Nucleus accumbens (tissue), 56 donors: ENCODE measurements around the gene TMCC1.
A peak's percentile ranks its signal among the peaks of the same experiment; 100 is the strongest.
"Not testable (repeated sequence)": the region's sequence is repeated elsewhere in the genome, so short reads cannot be mapped to it uniquely, and the experiment has no call there.

ENCODE experiments used
- DNase-seq, 56 donors: peaks; one replicate each; lab custom pipeline; 2025; lab: John Stamatoyannopoulos, UW

Gene TMCC1

DNA sequence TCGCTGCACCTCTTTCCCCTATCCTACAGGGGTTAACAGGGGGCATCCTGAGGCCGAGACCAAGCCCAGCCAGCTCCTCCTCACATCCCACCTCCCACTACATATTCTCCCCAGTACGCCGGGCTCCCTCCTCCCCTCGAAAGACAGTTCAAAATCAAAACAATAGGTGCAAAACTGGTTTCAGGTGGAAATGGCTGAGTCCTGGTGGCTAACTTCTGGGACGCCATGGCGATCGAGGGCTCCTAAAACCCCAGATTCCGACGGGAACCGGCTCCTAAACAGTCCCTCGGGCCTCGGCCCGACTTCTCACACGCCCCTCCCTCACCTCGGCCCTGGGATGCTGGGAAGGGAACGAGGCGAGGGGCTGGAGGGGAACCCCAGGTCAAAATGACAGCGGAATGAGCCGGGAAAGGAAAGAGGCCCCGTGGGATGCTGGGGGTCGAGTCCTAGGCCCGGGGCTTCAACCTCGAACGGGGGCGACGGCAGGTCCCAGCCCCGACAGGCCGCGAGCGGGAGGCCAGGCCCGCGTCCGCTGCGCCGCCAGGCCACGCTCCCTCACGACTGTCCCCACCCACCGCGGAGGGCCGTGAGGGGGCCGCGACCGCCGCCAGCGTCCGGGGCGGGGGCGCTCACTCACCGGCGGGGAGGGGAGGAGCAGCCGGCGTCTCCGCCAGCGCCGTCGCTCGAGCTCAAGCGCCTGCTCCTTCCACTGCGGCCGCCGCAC lies 492 bp downstream of the TMCC1 start:
- peak in 40 of 56 donors; percentile 6 to 87 (median 56) for DNase-seq

DNA sequence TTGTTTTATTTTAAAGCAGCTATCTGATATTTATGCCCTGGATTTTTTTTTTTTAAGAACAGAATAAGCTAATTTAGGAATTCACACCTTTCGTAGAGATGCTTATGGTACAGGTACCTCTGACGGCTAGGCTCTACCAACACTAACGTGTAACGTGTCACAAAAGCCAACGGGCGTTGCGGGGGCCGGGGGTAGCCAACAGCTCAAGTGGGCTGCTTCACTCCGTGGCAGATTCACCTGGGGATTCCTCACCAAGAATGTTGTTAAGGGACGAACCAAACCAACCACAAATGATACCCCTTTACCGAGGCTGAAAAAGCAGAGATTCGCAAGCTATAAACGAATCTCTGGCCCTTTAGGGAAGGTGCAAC lies 1.0 kb downstream of the TMCC1 start:
- peak in 8 of 56 donors; percentile 3 to 49 (median 22) for DNase-seq

DNA sequence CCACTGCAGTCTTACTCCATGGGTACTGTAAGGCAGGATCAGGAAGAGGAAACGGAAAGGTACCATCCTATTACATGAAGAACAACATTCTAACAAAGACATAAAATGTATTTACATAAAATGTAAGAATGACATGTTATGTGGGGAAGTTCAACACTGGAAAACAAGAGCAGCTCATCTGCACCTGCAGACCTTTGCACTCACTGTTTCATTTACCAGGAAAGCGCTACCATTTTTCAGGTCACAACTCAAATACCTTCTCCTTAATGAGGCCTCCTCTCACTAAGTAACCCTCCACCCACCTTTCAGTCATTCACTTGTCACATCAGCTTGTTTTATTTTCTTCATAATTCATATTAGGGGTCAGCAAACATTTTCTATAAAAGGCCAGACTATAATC lies 2.6 kb downstream of the TMCC1 start:
- DNase-seq = no peak

DNA sequence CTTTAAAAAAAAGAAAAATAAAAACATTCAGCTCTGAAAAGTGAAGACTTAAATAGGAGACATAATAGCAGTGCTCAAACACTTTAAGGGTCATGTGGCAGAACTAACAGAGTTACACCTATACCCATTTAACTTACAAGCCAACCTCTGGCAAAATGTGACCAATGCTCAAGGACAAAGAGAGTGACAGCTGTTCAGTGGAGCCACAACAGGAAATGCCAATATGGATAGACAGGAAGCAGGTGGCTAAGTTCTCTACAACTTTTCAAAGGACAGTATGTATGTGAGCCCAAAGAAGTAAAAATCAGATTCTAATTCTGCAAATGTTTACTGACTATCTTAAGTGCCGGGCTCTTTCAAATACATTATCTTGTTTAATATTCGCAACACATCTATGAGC lies 3.4 kb downstream of the TMCC1 start:
- no peak for DNase-seq

DNA sequence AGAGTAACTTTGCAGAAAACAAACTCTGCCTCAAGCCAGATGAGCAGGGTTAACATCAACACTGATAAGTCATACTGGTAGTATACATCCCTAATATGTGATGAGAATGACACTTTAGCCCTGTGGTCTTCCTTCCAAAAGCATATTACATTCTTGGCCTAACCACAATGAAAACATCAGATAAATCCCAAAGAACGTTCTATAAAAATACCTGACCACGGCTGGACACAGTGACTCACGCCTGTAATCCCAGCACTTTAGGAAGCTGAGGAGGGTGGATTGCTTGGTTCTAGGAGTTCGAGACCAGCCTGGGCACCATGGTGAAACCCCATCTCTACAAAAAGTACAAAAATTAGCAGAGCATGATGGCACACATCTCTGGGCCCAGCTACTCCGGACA lies 4.7 kb downstream of the TMCC1 start:
- no peak for DNase-seq

DNA sequence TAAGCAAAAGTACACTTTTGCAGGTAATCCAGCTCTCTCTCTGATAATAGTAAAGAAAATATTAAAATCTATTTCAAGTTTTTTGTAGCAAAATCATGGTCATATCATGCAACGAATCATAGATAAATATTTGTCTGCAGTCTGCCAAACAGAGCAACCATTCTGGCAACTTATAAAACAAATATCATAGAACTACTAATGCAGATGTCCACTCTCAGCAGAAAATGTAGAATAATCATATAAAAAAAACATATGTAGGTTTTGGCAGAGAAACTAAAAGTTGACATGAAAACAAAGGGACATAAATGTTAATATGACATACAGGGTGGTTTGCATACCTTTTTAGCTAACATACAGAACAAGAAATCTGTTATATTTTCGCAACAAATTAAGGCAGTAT lies 12.2 kb downstream of the TMCC1 start:
- DNase-seq = no peak

DNA sequence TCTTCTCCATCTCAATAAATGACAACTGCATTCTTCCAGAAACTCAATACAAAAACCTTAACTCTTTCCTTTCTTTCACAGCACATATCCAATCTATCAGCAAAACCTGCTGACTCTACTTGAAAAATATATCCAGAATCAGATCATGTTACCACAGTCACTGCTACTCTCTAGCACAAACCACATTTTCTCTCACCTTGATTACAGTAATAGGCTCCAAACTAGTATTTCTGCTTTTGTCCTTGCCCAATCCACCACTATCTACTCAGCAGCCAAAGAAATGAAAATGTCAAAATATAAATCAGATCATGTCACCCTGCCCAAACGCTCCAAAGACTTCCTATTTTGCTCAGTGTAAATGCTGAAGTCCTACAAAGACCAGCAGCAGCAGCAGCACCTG lies 15.2 kb downstream of the TMCC1 start:
- DNase-seq = no peak

DNA sequence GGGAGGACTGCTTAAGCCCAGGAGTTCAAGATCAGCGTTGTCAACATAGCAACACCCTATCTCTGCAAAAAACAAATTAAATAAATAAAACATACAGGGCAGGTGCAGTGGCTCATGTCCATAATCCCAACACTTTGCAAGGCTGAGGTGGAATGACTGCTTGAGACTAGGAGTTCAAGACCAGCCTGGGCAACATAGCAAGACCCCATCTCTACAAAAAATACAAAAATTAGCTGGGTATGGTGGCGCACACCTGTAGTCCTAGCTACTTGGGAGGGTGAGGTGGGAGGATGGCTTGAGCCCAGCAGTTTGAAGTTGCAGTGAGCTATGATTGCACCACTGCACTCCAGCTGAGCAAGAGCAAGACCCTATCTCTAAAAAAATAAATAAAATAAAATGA lies 19.0 kb downstream of the TMCC1 start:
- DNase-seq = not testable (repeated sequence)

DNA sequence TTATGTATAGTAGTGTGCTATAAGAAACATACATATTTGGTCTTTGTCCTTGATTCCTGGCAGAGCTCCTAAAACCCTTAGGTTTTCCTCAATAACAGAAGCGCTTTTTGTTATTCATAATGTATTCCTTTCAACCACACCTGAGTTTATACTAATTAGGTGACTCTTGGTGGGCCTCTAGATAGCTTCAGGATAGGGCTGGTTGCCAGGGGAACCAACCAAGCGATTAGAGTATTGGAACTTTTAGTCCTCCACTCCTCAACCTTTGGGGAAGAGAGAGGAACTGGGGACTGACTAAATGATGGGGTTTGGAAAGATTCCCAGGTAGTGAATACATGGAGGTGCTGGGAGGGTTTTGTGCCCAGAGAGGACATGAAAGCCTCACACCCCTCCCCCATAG lies 24.6 kb downstream of the TMCC1 start:
- no peak for DNase-seq

DNA sequence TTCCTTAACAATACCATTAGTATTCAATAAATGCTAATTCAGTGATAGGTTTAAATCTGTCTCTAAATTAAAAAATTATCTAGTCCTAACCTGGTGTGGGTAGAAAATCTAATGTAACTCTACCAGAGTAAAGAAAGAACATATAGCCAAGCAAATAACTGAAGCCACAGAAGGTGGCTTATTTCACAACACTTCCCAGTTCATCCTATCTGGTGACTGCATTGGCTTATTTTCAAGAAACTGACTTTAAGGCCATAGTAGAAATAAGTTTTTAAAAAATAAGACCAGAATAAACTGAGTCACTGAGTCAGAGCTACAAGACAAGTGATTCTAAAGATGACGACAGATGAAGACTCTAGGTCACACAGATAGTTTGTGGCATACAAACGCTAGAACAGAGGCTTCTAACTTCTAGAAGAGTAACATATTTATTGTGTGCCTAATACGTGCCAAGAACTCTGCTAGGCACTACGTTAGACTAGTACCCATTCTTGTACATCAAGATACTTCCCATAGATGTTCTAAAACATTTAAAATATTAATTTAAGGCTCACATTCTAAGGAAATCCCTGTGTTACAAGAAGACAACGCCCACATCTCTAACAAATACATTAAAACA lies 25.9 kb downstream of the TMCC1 start:
- no peak for DNase-seq

DNA sequence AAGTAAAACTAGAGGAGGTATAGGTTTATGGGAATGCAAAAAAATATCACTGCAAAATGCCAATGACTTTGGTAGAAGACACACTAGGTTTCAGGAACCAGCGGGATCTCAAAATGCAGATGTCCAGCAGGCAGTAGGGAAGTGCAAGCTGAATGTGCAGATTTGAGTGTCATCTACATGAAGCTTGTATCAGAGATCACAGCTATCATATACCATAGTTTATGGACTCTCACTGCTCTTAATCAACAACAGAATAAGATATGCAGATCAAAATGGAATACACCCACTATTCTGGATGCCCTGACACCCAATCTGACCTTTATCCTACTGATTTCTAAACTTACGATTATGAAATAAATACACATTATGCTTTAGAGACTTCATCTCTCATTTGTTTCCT lies 27.7 kb downstream of the TMCC1 start:
- DNase-seq = no peak

DNA sequence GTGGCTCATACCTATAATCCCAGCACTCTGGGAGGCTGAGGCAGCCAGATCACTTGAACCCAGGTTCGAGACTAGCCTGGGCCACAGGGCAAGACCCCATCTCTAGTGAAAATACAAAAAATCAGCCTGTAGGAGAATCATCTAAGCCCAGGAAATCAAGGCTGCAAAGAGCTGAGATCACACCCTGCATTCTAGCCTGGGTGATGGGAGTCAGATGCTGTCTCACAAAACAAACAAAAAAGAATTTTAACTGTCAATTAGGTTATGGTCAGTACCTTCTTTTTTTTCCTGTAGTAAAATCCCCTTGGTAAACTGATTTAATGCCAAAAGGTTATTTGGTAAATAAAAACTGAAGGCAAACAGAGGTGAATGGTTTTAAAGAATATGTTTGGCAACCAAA lies 29.0 kb downstream of the TMCC1 start:
- DNase-seq = no peak

DNA sequence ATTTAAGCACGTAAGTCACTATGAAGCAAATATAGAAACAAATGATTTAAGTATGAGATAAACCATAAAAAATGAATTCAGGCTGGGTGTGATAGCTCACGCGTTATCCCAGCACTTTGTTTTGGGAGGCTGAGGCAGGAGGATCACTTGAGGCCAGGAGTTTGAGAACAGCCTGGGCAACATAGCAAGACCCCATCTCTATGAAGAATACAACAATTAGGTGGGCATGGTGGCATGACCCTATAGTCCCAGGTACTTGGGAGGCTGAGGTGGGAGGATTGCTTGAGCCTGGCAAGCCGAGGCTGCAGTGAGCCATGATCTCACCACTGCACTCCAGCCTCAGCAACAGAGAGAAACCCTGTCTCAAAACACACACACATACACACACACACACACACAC lies 34.2 kb downstream of the TMCC1 start:
- no peak for DNase-seq

DNA sequence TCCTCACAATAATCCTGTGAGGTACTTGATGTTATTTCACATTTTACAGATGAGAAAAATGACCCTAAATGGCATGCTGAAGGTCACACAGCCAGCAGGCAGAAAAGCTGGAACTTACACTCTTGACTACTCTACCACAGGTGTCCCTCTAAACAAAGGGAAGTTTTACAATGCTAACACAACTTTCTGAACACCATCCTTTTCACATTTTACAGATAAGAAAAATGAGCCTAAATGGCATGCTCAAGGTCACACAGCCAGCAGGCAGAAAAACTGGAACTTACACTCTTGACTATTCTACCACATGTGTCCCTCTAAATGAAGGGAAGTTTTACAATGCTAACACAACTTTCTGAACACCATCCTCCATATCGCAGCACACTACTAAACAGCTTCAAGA lies 35.6 kb downstream of the TMCC1 start:
- no peak for DNase-seq

DNA sequence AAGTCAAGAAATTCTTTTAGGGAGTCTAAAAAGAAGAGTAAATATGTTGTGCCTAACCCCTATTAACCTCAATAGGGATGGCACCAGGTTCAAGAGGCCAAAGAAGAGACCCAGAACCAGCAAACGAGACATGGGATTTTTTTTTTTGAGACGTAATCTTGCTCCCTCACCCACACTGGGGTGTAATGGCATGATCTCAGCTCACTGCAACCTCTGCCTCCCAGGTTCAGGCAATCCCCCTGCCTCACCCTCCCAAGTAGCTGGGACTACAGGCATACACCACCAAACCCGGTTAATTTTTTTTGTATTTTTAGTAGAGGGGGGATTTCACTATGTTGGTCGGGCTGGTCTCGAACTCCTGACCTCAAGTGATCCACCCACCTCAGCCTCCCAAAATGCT lies 36.7 kb downstream of the TMCC1 start:
- not testable (repeated sequence) for DNase-seq

DNA sequence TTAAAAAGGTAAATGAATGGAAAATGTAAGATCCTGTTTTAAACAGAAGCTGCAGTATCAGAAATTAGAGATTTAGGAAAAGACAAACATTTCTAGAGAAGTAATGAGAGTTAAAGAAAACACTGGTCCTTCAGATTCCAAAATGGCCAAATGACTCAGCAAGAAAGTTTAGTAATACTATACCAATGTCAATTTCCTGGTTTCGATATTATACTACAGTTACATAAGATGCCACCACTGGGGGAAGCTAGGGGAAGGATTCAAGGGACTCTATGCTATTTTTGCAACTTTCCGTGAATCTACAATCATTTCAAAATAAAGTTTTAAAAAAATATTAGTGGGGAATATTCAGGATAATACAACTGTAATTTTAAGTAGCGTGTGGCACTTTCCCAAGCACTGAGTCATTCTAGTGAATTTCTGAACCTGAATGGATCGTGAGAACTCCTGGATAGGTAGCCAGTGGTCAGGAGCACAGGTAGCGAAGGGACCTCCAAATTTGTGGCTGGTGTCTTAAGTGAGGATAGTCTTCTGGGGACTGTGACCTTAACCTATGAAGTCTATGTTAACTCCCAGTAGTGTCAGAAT lies 37.6 kb downstream of the TMCC1 start:
- DNase-seq = no peak

DNA sequence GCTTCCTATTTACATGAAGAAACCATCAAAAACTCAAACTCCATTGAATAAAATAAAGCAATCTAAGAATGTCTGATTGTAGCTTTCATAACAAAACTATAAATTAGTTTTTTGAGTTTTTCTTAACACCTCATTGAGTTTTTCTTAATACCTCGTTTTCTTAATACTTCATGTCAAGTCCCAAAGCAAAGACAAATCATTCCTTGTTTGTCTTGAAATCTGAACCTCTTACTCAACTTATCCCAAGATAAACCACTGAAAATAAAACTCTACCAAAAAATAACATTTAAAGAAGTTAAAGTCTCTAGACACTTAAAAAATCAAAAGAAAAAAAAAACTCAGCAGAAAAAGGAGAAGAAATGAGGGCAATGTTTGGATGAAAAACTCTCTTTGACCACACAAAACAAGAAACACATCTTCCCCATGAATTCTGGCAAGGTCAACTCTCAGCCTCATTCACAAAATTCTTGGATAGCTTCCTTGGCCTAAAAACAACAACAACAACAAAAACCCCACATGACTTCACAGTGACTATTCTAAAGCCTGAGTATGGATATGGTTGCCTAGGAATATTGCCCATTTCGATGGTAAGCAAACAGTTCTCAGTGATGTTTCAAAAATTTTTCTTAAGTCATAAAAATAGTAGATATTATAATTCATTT lies 38.2 kb downstream of the TMCC1 start:
- peak in 3 of 56 donors; percentile 1 to 19 (median 4) for DNase-seq

DNA sequence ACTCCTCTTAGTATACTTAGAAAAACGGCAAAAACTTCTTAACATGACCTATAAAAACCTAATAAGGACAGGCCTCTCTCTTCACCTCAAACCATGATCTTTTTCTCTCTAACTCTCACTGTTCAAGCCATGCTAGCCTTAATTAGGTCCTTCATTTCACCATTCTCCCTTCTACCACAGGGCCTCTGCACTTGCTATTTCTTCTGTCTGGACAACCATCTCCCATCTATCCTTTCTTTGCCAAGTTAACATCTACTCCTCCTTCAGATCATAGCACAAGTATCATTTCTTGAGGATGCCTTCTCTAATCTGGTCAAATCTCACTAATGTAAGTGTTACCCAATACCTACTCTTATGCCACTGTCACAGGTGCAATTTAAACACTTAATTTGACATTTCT lies 39.1 kb downstream of the TMCC1 start:
- no peak for DNase-seq

DNA sequence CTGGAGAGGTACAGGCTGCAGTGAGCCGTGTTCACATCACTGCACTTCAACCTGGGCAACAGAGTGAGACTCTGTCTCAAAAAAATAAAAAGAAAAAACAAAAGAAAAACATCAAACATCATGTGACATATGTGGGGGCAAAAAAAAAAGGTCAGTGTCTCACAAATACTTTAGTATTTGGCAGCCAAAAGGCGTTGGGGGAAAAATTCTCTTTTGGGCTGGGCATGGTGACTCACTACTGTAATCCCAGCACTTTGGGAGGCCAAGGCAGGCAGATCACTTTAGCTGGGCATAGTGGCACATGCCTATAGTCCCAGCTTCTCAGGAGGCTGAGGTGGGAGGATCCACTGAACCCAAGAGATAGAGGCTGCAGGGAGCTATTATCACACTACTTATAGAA lies 47.6 kb downstream of the TMCC1 start:
- DNase-seq = no peak

DNA sequence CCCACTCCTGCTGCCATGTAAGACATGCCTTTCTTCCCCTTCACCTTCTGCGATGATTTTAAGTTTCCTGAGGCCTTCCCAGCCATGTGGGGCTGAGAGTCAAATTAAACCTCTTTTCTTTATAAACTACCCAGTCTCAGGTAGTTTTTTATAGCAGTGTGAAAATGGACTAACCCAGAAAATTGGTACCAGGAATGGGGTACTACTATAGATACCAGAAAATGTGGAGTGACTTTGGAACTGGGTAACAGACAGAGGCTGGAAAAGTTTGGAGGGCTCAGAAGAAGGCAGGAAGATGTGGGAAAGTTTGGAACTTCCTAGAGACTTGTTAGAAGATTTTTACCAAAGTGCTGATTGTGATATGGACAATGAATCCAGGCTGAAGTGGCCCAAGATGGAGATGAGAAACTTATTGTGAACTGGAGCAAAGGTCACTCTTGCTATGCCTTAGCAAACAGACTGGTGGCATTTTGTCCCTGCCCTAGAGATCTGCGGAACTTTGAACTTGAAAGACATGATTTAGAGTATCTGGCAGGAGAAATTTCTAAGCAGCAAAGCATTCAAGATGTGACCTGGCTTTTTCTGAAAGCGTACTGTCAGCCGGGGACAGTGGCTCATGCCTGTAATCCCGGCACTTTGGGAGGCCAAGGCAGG lies 52.7 kb downstream of the TMCC1 start:
- DNase-seq = no peak

DNA sequence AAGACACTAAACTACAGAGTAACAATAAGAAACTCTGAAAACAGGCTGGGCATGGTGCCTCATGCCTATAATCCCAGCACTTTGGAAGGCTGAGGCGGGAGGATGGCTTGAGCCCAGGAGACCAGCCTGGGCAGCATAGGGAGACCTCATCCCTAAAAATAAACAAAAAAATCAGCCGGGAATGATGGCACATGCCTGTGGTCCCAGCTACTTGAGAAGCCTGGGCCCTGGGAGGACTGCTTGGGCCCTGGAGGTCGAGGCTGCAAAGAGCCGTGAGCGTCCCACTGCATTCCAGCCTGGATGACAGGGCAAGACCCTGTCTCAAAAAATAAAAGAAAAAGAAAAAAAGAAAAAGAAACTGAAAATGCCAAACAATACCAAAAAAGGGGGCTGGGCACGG lies 55.4 kb downstream of the TMCC1 start:
- DNase-seq = no peak
